PC-3 (cell line): ENCODE results near the gene IL32. TPM values are rescaled to one million over a fixed set of nuclear protein-coding genes. Genes with fewer than 3 reads are reported as not detected.

ENCODE experiments used
- ATAC-seq: fragments of 200-7000 bp; cut with Tn5 transposase; 2 replicates; pipeline ENCODE4 v1.9.1; 2020; ENCODE audit warnings: mild to moderate bottlenecking, moderate library complexity
- BruUV-seq: library from RNA; stranded (reverse); fragments of 400-500 nt; replicated peaks from 2 replicates; lab custom pipeline; 2021; lab: Mats Ljungman, UMichigan
- CTCF ChIA-PET: fragments of 300-600 bp; sonication (Branson Sonifier 250); formaldehyde crosslinking; loops from one replicate; lab custom pipeline; 2022; ENCODE audit warnings: antibody characterized with exemption; lab: Charles Lee
- POLR2A ChIA-PET: fragments of 300-600 bp; sonication (Branson Sonifier 250); formaldehyde crosslinking; loops from one replicate; lab custom pipeline; 2022; ENCODE audit warnings: antibody characterized with exemption; ENCODE audit not compliant: unreplicated experiment; lab: Charles Lee
- DNase-seq: peaks from one replicate; pipeline ENCODE4 v3.0.0-alpha.2; 2015
- H2AFZ ChIP-seq: fragments of 300-600 bp; sonication (generic); 2 replicates; pipeline ENCODE4 v1.6.0; 2016; ENCODE audit warnings: antibody characterized with exemption, low read length
- H3F3A ChIP-seq: fragments of 300-600 bp; sonication (generic); one replicate; pipeline ENCODE4 v1.6.0; 2017; ENCODE audit warnings: antibody characterized with exemption, low read length, control low read depth, mild to moderate bottlenecking; ENCODE audit not compliant: unreplicated experiment
- H3K27ac ChIP-seq: fragments of 300-600 bp; sonication (generic); 2 replicates; pipeline ENCODE4 v1.5.1; 2016; ENCODE audit warnings: mild to moderate bottlenecking, low read length
- H3K27me3 ChIP-seq: fragments of 300-600 bp; sonication (generic); 2 replicates; pipeline ENCODE4 v1.6.1; 2016; ENCODE audit warnings: low read length, mixed read lengths
- H3K36me3 ChIP-seq: fragments of 300-600 bp; sonication (generic); 2 replicates; pipeline ENCODE4 v1.6.1; 2016; ENCODE audit warnings: low read depth, mixed run types, low read length, mixed read lengths
- H3K4me1 ChIP-seq: fragments of 300-600 bp; sonication (generic); 2 replicates; pipeline ENCODE4 v1.5.1; 2016; ENCODE audit warnings: low read length; ENCODE audit not compliant: insufficient read depth
- H3K4me2 ChIP-seq: fragments of 300-600 bp; sonication (generic); 2 replicates; pipeline ENCODE4 v1.6.0; 2016; ENCODE audit warnings: low read length
- H3K4me3 ChIP-seq: fragments of 300-600 bp; sonication (generic); 2 replicates; pipeline ENCODE4 v1.5.1; 2016; ENCODE audit warnings: mild to moderate bottlenecking, low read length, mixed read lengths
- H3K79me2 ChIP-seq: fragments of 300-600 bp; sonication (generic); 2 replicates; pipeline ENCODE4 v1.6.1; 2017; ENCODE audit warnings: low read length, mixed read lengths
- H3K9ac ChIP-seq: fragments of 300-600 bp; sonication (generic); 2 replicates; pipeline ENCODE4 v1.6.0; 2016; ENCODE audit warnings: mild to moderate bottlenecking, low read length
- H3K9me2 ChIP-seq: fragments of 300-600 bp; sonication (generic); replicated peaks from 2 replicates; pipeline ENCODE4 v1.6.1; 2016; ENCODE audit warnings: mixed run types, low read length, mixed read lengths
- H3K9me3 ChIP-seq: fragments of 300-600 bp; sonication (generic); 2 replicates; pipeline ENCODE4 v1.6.1; 2016; ENCODE audit warnings: low read length, mixed read lengths
- H4K20me1 ChIP-seq: fragments of 300-600 bp; sonication (generic); 2 replicates; pipeline ENCODE4 v1.6.1; 2016; ENCODE audit warnings: low read length, mixed read lengths
- CTCF ChIP-seq: fragments of 300-600 bp; sonication (generic); conservative IDR thresholded peaks from 2 replicates; pipeline ENCODE4 v1.5.1; 2017; ENCODE audit warnings: antibody characterized with exemption, low read depth, mild to moderate bottlenecking, low read length
- EZH2 ChIP-seq: fragments of 300-600 bp; sonication (generic); IDR thresholded peaks from one replicate; pipeline ENCODE4 v1.6.1; 2017; ENCODE audit warnings: antibody characterized with exemption, mild to moderate bottlenecking, low read length; ENCODE audit not compliant: unreplicated experiment
- EZH2phosphoT487 ChIP-seq: fragments of 300-600 bp; sonication (generic); IDR thresholded peaks from 2 replicates; pipeline ENCODE4 v1.6.1; 2018; ENCODE audit warnings: mild to moderate bottlenecking, antibody characterized with exemption, low read length, borderline replicate concordance
- intact Hi-C: fragments of 100-400 bp; cut with micrococcal nuclease; formaldehyde crosslinking; loops from 2 replicates; pipeline ENCODE4 v1.9.0; 2023
- total RNA-seq: library from RNA; depleted of rRNA; stranded (reverse); fragments of >200 nt; gene quantifications from 2 replicates; pipeline ENCODE4 v1.2.3, GENCODE V29; 2014; rRNA removed

Gene IL32
- total RNA-seq, 1 experiment from 2014 or later = 8.8 TPM

GRCh38 chr16:3118204-3118790 is 52.9 kb downstream of the IL32 start:
- ChIA-PET CTCF (no interaction called here), POLR2A (no interaction called here)
- no peak for DNase-seq
- Histone ChIP-seq H3F3A (no peaks in the 10 kb centered on the region), H3K9me2 (no peaks in the 10 kb centered on the region), H3K4me3 (no peak overlapping the region), H3K4me1 (peaks cover 8% of the 10 kb centered on the region), H3K79me2 (peaks cover 17% of the 10 kb centered on the region), H3K9me3 (no peaks in the 10 kb centered on the region), H4K20me1 (no peaks in the 10 kb centered on the region), H3K27ac (no peak overlapping the region), H3K4me2 (no peak overlapping the region), H3K9ac (no peak overlapping the region), H3K36me3 (no peaks in the 10 kb centered on the region), H3K27me3 (no peaks in the 10 kb centered on the region), H2AFZ (no peak overlapping the region)
- BruUV-seq = no TSS peak
- intact Hi-C loops = no loop called here
- no peak for ATAC-seq
- TF ChIP-seq EZH2 (no peak), EZH2phosphoT487 (no peak), CTCF (no peak)

- peaks cover 14% of the 10 kb centered on the region; the same call in 1 of the 2 replicates for H3K79me2 ChIP-seq
- TF ChIP-seq EZH2phosphoT487 (no peak), EZH2 (no peak), CTCF (no peak)
- CTCF ChIA-PET = no interaction called here
- H2AFZ ChIP-seq = no peak overlapping the region
- POLR2A ChIA-PET = no interaction called here
- no peak overlapping the region for H3K9ac ChIP-seq
- no peak overlapping the region for H3K4me3 ChIP-seq
- intact Hi-C loops = no loop called here
- H3K9me2 ChIP-seq = no peaks in the 10 kb centered on the region
- no peak overlapping the region for H3K27ac ChIP-seq
- H3F3A ChIP-seq = no peaks in the 10 kb centered on the region
- no peaks in the 10 kb centered on the region for H3K27me3 ChIP-seq
- H3K4me2 ChIP-seq = no peak overlapping the region
- ATAC-seq (no peak), DNase-seq (no peak)
- no peaks in the 10 kb centered on the region for H3K9me3 ChIP-seq
- no peaks in the 10 kb centered on the region for H4K20me1 ChIP-seq
- H3K36me3 ChIP-seq = no peaks in the 10 kb centered on the region
- peaks cover 7% of the 10 kb centered on the region for H3K4me1 ChIP-seq
- no TSS peak for BruUV-seq
Measured at GRCh38 chr16:3118846-3119245, 53.4 kb downstream of the IL32 start.

Other genes starting within 250 kb of the IL32 start
- not detected in 2 replicates for gene PRSS21, start 248.4 kb upstream of the IL32 start, total RNA-seq
- gene ZG16B, start 235.3 kb upstream of the IL32 start, total RNA-seq = 8.6 and 17.0 TPM in 2 replicates
- gene PRSS22, start 207.5 kb upstream of the IL32 start, total RNA-seq = 36.9 and 42.5 TPM in 2 replicates
- 92.0 and 100 TPM in 2 replicates for gene FLYWCH2, start 182.4 kb upstream of the IL32 start, total RNA-seq
- gene FLYWCH1, start 153.7 kb upstream of the IL32 start, total RNA-seq = 41.4 and 54.7 TPM in 2 replicates
- gene KREMEN2, start 101.4 kb upstream of the IL32 start, total RNA-seq = 3.6 and 7.1 TPM in 2 replicates
- gene PAQR4, start 96.3 kb upstream of the IL32 start, total RNA-seq = 37.9 and 45.0 TPM in 2 replicates
- gene PKMYT1, start 85.2 kb upstream of the IL32 start, total RNA-seq = 51.9 and 109 TPM in 2 replicates
- gene CLDN9, start 52.7 kb upstream of the IL32 start, total RNA-seq = 0.33 and 1.2 TPM in 2 replicates
- not detected in 2 replicates for gene CLDN6, start 47.5 kb upstream of the IL32 start, total RNA-seq
- 667 and 713 TPM in 2 replicates for gene TNFRSF12A, start 45.3 kb upstream of the IL32 start, total RNA-seq
- gene HCFC1R1, start 41.7 kb upstream of the IL32 start, total RNA-seq = 56.4 and 56.6 TPM in 2 replicates
- 40.3 and 47.3 TPM in 2 replicates for gene THOC6, start 41.6 kb upstream of the IL32 start, total RNA-seq
- 16.3 and 27.7 TPM in 2 replicates for gene BICDL2, start 28.7 kb upstream of the IL32 start, total RNA-seq
- gene MMP25, start 19.1 kb upstream of the IL32 start, total RNA-seq = 0.29 and 0.51 TPM in 2 replicates
- not detected in 2 replicates for gene ZSCAN10, start 33.7 kb downstream of the IL32 start, total RNA-seq
- gene ZNF205, start 46.9 kb downstream of the IL32 start, total RNA-seq = 19.0 and 27.0 TPM in 2 replicates
- 3.6 and 9.6 TPM in 2 replicates for gene ZNF213, start 69.4 kb downstream of the IL32 start, total RNA-seq
- gene OR1F1, start 122.6 kb downstream of the IL32 start, total RNA-seq = not detected in 2 replicates
- 4.7 and 5.0 TPM in 2 replicates for gene ZNF200, start 169.5 kb downstream of the IL32 start, total RNA-seq
- gene MEFV, start 191.0 kb downstream of the IL32 start, total RNA-seq = 0.04 TPM in 1 of 2 replicates, not detected in the other
- gene ZNF263, start 217.9 kb downstream of the IL32 start, total RNA-seq = 52.2 and 68.7 TPM in 2 replicates
- 4.4 and 5.5 TPM in 2 replicates for gene TIGD7, start 239.8 kb downstream of the IL32 start, total RNA-seq
- 15.9 and 20.1 TPM in 2 replicates for gene ZNF75A, start 239.9 kb downstream of the IL32 start, total RNA-seq